GM21528 (cell line): Measurements from ENCODE around the gene ARHGDIG.

Experiments used
- ATAC-seq: cut with Tn5 transposase; IDR thresholded peaks from one replicate; pipeline ENCODE4 v1.9.1; 2021; ENCODE audit warnings: mild to moderate bottlenecking, moderate library complexity; ENCODE audit not compliant: unreplicated experiment, low FRiP score

Gene ARHGDIG

GRCh38 chr16:279531-279930, 860 bp upstream of the ARHGDIG start:
- no peak for ATAC-seq

DNA sequence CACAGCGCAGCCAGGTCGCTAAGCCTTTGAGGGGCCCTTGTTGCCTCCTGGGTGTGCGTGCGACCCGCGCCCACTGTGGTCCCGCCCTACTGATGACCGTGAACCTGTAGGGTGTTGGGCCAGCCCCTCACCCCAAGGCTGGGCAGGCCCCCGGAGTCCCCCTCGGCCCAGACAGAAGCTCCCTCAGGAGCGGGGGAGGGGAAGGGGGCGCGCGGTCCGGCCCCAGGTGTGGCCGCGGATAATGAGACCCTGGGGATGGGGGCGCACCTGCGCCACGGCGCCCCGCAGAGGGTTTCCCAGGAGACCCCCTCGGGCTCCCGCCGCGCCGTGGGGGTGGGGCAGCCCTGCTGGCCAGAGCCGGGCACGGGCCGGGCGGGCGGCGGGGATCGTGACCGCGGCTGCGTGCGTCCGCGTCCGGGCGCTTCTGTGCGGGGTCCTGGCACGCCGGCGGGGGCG, 358 bp upstream of the ARHGDIG start:
- no peak for ATAC-seq

DNA sequence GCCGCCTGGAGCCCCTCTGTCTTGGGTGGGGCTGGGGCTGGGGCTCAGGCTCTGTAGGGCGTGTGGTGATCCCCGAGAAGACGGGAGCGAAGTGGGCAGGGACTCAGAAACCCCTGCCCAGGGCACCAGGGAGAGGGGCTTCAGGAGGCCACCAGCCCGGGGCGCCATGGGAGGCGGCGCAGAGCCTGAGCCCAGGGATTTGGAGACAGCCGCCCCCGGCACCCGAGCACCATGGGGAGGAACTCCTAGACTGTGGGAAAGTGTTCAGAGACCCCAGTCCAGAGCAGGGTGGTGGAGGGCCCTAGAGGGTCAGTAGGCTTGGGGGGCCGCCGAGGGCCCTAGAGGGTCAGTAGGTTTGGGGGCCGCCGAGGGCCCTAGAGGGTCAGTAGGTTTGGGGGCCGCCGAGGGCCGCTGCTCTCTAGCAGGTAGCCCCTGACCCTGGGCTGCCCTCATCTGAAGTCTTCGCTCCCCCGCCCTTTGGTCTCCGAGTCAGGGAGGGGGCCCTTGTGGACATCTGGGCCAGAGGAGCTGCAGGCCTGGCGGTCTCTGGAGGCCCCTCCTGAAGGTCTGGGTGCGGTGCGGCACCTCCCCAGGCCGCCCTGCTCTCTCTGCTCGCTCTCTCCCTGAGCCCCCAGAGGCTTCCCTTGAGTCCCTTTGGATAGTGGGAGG, 734 bp downstream of the ARHGDIG start:
- no peak for ATAC-seq

DNA sequence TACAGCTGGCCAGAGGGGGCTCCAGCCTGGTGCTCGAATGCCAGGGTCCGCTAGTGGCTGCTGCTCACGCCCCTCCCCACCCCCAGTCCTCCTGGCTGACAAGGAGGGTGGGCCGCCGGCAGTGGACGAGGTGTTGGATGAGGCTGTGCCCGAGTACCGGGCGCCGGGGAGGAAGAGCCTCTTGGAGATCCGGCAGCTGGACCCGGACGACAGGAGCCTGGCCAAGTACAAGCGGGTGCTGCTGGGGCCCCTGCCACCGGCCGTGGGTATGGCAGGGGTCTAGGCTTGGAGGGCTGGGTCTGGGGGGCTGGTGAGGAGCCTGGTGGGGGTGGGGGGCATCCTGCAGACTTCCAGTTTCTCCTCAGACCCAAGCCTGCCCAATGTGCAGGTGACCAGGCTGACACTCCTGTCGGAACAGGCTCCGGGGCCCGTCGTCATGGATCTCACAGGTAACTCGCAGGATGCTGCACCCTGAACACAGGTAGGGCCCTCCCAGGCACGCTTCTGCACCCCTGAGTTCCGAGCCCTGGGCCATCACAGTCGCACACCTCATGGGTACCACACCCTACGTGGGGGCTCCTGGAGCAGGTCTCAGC, 1.4 kb downstream of the ARHGDIG start:
- ATAC-seq: no peak

- no peak for ATAC-seq
Observed at GRCh38 chr16:282491-282890, 2.1 kb downstream of the ARHGDIG start.

GRCh38 chr16:283033-283805, 2.8 kb downstream of the ARHGDIG start, which contains the start of gene PDIA2:
TSS of gene PDIA2 (plus strand) at chr16:283164. CDS start at chr16:283170, 6 bp downstream.
- no peak for ATAC-seq

GRCh38 chr16:284204-285120, 4.1 kb downstream of the ARHGDIG start:
- no peak for ATAC-seq

DNA sequence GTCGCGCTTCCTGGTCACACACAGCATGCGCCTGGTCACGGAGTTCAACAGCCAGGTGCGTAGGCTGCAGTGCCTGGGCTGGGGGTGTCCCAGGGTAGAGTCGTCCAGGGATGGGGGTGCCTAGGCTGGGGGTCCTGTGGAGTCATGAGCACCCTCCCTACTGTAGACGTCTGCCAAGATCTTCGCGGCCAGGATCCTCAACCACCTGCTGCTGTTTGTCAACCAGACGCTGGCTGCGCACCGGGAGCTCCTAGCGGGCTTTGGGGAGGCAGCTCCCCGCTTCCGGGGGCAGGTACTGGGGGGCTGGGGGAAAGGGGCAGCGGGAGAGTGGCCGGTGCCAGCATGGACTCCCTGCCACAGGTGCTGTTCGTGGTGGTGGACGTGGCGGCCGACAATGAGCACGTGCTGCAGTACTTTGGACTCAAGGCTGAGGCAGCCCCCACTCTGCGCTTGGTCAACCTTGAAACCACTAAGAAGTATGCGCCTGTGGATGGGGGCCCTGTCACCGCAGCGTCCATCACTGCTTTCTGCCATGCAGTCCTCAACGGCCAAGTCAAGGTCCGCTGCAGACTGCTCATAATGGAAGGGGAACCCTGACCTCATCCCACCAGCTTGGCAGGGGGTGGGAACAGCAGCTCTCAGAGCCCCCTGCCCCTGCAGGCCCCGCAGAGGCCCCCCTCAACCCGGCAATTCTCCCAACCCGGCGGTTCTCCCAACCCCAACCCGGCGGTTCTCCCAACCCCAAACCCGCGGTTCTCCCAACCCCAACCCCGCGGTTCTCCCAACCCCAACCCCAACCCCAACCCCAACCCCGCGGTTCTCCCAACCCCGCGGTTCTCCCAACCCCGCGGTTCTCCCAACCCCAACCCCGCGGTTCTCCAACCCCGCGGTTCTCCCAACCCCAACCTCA, 5.0 kb downstream of the ARHGDIG start:
- ATAC-seq: no peak

DNA sequence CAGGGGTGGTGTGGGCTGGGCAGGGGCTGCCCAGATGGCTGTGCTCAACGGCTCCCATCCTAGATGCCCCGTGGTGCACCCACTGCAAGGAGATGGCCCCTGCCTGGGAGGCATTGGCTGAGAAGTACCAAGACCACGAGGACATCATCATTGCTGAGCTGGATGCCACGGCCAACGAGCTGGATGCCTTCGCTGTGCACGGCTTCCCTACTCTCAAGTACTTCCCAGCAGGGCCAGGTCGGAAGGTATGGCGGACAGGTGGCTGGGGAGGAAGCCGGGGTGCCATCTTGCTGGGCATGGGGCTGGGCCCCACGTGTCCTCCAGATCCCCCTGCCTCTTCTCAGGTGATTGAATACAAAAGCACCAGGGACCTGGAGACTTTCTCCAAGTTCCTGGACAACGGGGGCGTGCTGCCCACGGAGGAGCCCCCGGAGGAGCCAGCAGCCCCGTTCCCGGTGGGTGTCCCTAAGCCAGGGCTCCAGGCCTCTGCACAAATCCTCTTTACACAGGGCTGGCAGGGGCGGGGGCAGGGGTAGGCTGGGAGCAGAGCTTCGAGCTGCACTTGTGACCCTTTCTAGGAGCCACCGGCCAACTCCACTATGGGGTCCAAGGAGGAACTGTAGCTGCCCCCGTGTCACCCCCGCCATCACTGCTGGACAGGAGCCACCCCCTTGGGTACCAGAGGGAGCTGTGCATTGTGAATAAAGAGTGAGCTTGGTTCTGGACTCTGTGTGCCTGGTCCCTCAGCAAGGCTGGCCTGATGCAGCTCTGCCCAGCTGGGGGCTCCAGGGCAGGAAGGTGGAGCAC, 6.3 kb downstream of the ARHGDIG start:
- ATAC-seq: no peak

- ATAC-seq: no peak
Observed at GRCh38 chr16:287298-287811, 7.0 kb downstream of the ARHGDIG start.

DNA sequence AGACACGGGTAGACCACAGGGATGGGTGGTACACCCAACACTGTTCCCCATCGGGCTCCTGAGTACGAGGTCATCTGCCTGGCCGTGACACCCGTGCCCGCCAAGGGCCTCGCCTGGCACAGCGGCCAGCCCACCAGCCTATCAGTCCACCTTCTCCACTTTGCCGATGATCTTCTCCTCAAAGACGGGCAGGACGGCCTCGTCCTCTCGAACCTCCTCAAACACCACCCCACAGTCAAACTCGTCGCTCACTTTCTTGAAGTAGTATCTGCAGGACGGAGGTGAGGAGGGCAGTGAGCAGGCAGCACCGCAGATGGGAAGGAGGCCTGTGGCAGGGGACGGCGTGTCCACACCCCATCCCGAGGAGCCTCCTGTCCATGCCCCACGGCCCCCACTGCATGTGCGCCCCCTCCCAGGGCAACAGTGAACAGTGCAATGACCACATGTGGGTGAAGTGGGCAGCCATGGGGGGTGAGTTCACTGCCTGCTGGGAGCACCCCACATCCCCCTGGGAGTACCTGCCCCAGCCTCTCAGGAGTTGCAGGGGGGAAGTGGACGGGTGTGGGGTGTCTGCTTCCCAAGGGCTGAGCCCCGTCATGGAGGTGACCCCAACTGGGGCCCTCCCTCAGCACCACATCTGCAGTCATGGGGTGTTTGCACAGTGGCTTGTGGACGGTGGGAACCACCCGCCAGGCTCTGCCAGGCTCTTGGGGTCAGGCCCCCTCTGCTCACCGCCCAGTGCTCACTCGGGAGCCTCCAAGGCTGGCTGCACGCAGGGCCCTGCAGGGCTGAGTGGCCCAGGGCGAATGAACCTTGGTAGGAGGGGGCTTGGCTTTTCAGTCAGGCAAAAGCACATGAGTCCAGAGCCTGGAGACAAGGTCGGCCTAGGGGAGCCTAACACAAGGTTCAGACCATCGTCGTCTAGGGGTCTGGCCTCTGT, 7.9 kb downstream of the ARHGDIG start:
- no peak for ATAC-seq

DNA sequence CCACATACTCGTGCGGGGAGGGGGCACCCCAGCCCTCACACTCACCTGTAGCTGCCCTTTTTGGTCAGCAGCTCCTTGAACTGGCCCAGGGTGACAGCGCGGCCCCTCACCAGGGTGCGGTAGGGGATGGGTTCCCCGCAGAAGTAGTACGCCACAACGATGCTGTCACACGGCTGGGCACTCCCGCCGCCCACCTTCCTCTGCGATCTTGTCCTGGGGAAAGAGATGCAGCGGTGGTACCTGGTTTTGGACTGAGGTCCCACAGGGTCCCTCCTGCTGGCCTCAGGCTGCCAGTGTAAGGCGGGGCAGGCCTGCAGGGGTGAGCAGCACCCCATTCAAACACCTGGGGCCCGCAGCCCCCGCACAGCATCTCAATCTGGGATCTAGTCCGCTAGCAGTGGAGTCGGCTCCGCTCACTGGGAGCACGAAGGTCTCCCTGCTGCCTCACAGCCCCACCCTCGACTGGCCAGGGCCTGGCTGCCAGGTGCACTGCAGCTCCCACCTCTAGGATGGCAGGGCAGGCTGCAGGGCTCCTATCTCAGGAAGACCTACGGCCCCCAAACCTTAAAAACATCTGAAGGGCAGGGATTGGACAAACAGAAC, 9.1 kb downstream of the ARHGDIG start:
- no peak for ATAC-seq

GRCh38 chr16:290015-290680, 9.8 kb downstream of the ARHGDIG start:
- ATAC-seq: no peak

DNA sequence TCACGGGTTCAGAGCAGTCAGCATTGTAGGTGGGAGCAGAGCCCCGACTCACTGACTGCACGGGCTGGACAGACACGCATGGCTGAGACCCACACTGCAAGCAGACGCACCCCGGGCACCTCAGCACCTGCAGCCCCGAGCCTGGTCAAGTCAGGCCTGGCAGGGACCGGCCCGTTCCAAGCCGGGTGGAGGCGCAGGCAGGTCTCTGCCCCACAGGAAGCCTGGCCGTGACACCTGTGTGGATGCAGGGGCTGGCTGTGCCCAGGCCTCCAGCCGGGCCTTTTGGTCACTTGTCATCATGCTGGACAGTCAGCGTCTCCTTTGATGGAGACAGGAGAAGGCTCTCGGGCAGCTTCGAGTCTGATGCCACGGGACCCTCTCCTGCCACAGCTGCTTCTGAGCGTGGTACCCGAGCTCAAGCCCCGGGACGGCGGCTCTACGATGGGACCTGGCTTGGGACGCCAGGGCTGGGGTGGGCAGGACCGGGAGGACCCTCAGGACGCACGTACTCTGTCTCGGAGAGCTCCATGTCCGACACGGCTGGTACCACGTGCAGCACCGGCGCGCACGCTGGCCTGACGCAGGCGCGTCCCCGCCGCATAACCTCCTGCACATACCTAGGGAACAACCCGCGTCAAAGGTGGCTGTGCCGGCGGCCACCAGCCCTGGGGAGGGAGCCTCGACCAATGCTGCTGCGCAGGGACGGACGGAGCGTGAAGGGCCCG, 10.5 kb downstream of the ARHGDIG start:
- no peak for ATAC-seq

DNA sequence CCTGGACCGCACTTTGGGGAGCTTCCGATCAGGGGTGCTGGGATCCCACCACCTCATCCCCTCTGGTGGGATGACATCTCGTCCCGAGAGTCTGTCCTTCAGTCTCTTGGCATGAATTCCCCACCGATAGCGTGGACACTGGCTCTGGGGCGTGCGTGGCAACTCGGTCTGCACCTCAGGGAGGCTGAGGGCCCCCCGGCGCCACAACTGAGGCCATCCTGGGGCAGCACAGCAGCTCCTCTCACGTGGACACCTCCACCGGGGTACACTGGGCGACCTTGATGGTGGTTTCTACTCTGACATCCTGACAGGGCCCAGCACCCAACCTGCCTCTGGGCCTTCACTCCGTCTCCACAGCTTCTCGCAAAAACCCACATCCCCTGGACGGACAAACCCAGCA, 11.1 kb downstream of the ARHGDIG start:
- no peak for ATAC-seq
